ENCODE data around the gene MCM8. TPM values are rescaled to one million over a fixed set of nuclear protein-coding genes. Genes with fewer than 3 reads are reported as not detected.

MCM8 gene
- total RNA-seq, 2 experiments from 2014 or later, result 43.7 to 58.2 TPM

DNA sequence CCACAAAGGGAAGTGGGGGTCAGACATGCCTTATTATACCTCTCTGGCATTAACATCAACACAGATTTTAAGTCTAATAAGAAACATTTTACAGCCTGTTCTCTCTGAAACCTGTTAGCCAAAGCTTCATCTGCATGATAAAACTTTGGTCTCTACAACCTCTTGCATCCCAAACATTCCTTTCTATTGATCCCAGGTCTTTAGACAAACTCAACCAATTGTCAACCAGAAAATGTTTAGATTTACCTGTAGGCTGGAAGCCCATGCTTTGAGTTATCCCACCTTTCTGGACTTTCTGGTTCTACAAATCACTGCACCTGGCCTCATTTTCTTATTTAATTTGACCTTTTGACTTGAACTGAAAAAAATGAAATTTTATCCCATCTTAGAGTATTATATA, 20.8 kb downstream of the MCM8 start:
- CTCF ChIA-PET (ENCODE audit: unreplicated experiment), result no interaction called here
- no peaks in the 10 kb centered on the region for H4K20me1 ChIP-seq (ENCODE audit: insufficient read depth, low read length)
- intact Hi-C loops (cut with micrococcal nuclease; ENCODE audit: unreplicated experiment), result no loop called here

DNA sequence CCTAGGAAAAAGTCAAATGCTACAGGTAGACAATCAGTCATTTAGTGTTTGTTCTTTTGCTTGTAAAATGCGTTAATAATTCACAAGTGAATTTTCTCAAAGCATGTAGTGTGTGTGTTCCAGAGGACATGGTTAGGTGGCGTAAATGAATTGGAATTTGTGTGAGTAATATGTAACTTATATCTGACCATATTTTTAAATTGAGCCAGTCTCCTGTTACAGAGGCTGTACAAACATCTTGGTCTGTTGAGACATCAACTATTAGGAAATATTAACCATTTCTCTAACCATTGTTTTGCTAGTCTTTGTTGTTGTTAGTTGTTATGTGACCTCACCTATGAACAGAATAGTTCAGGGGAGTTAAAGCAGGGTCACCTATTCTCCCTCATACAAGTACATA, 22.7 kb downstream of the MCM8 start:
- intact Hi-C loops (cut with micrococcal nuclease; ENCODE audit: unreplicated experiment), result no loop called here
- Histone ChIP-seq H3K4me2 (ENCODE audit: low read length) (no peak overlapping the region), H3K4me1 (ENCODE audit: insufficient read depth, low read length, poor library complexity, severe bottlenecking) (no peaks in the 10 kb centered on the region), H3K79me2 (ENCODE audit: insufficient read depth, low read depth, low read length) (no peaks in the 10 kb centered on the region), H3K4me3 (ENCODE audit: low read depth, low read length, poor library complexity, severe bottlenecking) (no peak overlapping the region), H4K20me1 (ENCODE audit: insufficient read depth, low read length) (no peaks in the 10 kb centered on the region), H2AFZ (ENCODE audit: low read length) (no peak overlapping the region), H3K27ac (ENCODE audit: low read depth, low read length, poor library complexity, severe bottlenecking) (no peak overlapping the region), H3K36me3 (ENCODE audit: insufficient read depth, low read length) (peaks cover 97% of the 10 kb centered on the region), H3K9me3 (ENCODE audit: low read length) (no peaks in the 10 kb centered on the region), H3K9me2 (ENCODE audit: insufficient read depth, low read length) (no peaks in the 10 kb centered on the region)
- DNase-seq (ENCODE audit: low spot score), result no peak
- BruUV-seq (replicated peaks), result no TSS peak
- ChIA-PET CTCF (ENCODE audit: unreplicated experiment) (no interaction called here), POLR2A (interaction anchor here (0.6 kb wide), 1 partner anchor 59 kb away, joined by 4 read pairs; no protein-coding TSS in a partner anchor)
- TF ChIP-seq, protein P1, sequence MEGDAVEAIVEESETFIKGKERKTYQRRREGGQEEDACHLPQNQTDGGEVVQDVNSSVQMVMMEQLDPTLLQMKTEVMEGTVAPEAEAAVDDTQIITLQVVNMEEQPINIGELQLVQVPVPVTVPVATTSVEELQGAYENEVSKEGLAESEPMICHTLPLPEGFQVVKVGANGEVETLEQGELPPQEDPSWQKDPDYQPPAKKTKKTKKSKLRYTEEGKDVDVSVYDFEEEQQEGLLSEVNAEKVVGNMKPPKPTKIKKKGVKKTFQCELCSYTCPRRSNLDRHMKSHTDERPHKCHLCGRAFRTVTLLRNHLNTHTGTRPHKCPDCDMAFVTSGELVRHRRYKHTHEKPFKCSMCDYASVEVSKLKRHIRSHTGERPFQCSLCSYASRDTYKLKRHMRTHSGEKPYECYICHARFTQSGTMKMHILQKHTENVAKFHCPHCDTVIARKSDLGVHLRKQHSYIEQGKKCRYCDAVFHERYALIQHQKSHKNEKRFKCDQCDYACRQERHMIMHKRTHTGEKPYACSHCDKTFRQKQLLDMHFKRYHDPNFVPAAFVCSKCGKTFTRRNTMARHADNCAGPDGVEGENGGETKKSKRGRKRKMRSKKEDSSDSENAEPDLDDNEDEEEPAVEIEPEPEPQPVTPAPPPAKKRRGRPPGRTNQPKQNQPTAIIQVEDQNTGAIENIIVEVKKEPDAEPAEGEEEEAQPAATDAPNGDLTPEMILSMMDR (conservative IDR thresholded peaks at IDR 0.05; ENCODE audit: low read length), result no peak
- no peak for TF ChIP-seq EZH2phosphoT487 (IDR thresholded peaks at IDR 0.05; ENCODE audit: borderline replicate concordance, low read depth, low read length)

More for the DNA sequence above, 20.8 kb downstream of the MCM8 start:
- no peak for TF ChIP-seq EZH2phosphoT487 (IDR thresholded peaks at IDR 0.05; ENCODE audit: borderline replicate concordance, low read depth, low read length)
- TF ChIP-seq, protein P1 (conservative IDR thresholded peaks at IDR 0.05; ENCODE audit: low read length), result no peak
- Histone ChIP-seq H3K79me2 (ENCODE audit: insufficient read depth, low read depth, low read length) (no peaks in the 10 kb centered on the region), H3K9me2 (ENCODE audit: insufficient read depth, low read length) (no peaks in the 10 kb centered on the region), H3K4me1 (ENCODE audit: insufficient read depth, low read length, poor library complexity, severe bottlenecking) (no peaks in the 10 kb centered on the region), H3K27ac (ENCODE audit: low read depth, low read length, poor library complexity, severe bottlenecking) (no peak overlapping the region), H2AFZ (ENCODE audit: low read length) (no peak overlapping the region), H3K36me3 (ENCODE audit: insufficient read depth, low read length) (peaks cover 97% of the 10 kb centered on the region), H3K9me3 (ENCODE audit: low read length) (no peaks in the 10 kb centered on the region), H3K4me2 (ENCODE audit: low read length) (no peak overlapping the region), H3K4me3 (ENCODE audit: low read depth, low read length, poor library complexity, severe bottlenecking) (no peak overlapping the region)
- DNase-seq (ENCODE audit: low spot score), result no peak
- POLR2A ChIA-PET, result interaction anchor here (1.0 to 1.2 kb wide), 3 partner anchors 9 to 110 kb away, joined by 3 to 5 read pairs (median 4); no protein-coding TSS in a partner anchor
- BruUV-seq (replicated peaks), result no TSS peak

DNA sequence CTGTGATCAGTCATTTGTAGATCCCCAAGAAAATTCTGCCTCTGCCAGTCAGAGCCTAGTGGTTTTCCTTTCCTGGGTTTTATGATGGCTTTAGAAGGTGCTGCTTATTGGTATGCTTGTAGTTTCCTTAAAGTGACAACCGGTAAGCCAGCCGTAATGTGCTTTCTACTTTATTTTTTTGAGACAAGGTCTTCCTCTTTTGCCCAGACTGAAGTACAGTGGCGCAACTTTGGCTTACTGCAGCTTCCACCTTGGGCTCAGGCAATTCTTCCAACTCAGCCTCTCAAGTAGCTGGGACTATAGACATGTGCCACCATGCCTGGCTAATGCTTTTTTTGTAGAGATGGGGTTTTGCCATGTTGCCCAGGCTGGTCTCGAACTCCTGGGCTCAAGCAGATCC, 23.5 kb downstream of the MCM8 start:
- Histone ChIP-seq H3K36me3 (ENCODE audit: insufficient read depth, low read length) (peaks cover 97% of the 10 kb centered on the region), H3K4me3 (ENCODE audit: low read depth, low read length, poor library complexity, severe bottlenecking) (no peak overlapping the region), H3K4me1 (ENCODE audit: insufficient read depth, low read length, poor library complexity, severe bottlenecking) (no peaks in the 10 kb centered on the region), H3K9me3 (ENCODE audit: low read length) (no peaks in the 10 kb centered on the region), H2AFZ (ENCODE audit: low read length) (no peak overlapping the region), H3K79me2 (ENCODE audit: insufficient read depth, low read depth, low read length) (no peaks in the 10 kb centered on the region), H4K20me1 (ENCODE audit: insufficient read depth, low read length) (no peaks in the 10 kb centered on the region), H3K27ac (ENCODE audit: low read depth, low read length, poor library complexity, severe bottlenecking) (no peak overlapping the region), H3K9me2 (ENCODE audit: insufficient read depth, low read length) (no peaks in the 10 kb centered on the region), H3K4me2 (ENCODE audit: low read length) (no peak overlapping the region)
- TF ChIP-seq EZH2phosphoT487 (IDR thresholded peaks at IDR 0.05; ENCODE audit: borderline replicate concordance, low read depth, low read length), result no peak
- TF ChIP-seq, protein P1 (conservative IDR thresholded peaks at IDR 0.05; ENCODE audit: low read length), result no peak
- DNase-seq (ENCODE audit: low spot score), result no peak
- ChIA-PET POLR2A (interaction anchor here (0.7 kb wide), 1 partner anchor 20 kb away, joined by 4 read pairs; no protein-coding TSS in a partner anchor), CTCF (ENCODE audit: unreplicated experiment) (no interaction called here)
- no TSS peak for BruUV-seq (replicated peaks)
- intact Hi-C loops (cut with micrococcal nuclease; ENCODE audit: unreplicated experiment), result no loop called here

Data from OCI-LY7 (cell line).